Measurements from ENCODE around the gene AMZ2.

Gene AMZ2

DNA sequence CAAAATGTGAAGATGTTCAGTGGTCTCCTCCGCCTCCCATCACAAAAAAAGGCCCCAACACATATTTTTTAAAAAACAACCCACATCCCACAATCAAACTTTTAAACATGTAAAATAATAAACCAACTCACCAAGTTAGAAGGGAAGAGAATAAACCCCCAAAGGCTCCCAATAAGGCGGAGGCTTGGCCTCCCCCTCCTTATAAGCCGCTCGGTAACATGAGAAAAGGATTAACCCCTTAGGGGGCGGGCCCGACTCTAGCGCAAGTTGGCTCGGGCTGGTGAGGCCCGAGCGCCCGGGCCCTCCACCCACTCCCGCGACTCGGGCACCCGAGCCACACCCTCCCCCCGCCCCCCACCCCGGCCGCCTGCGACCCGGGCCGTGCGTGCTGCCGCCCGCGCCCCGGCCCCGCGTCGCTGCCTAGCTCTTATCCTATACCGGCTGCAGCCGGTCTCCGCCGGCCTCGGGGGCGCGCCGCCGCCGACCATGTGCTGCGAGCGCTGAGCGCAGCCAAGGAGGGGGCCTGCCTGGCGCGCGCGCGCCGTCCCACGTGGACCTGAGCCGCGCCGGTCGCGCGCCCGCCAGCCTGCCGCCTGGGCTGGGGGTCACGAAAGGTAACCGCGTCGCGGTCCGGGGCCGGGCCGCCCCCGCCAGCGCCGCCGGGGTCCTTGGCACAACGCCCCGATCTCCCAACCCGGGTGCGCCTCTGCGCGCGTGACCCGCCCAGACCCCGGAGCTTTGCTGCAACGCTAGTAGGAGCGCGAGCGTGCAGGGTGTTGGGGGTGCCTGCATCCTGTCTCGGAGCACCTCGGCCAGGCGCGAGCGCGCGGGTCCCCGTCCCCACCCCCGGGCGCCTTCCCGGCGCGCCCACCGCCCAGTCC is 43.4 kb downstream of the AMZ2 start, which contains the start of the genes ARSG and SLC16A6:
ARSG (plus strand) TSS at position 541 of the 881 bp plus-strand sequence. CDS start 15,999 bp downstream, outside the sequence.
SLC16A6 (minus strand) TSS at position 173 of the 881 bp plus-strand sequence. CDS start 12,807 bp downstream, outside the sequence.
- DNase-seq (ENCODE audit: low read depth), result no peak

- DNase-seq (ENCODE audit: low read depth), result peak; percentile 53
Measured at GRCh38 chr17:68291836-68292688, 44.2 kb downstream of the AMZ2 start.

- no peak for DNase-seq (ENCODE audit: low read depth)
Measured at GRCh38 chr17:68292689-68293040, 44.8 kb downstream of the AMZ2 start.

GRCh38 chr17:68293490-68294195 is 45.8 kb downstream of the AMZ2 start:
- DNase-seq (ENCODE audit: low read depth), result no peak

GRCh38 chr17:68294196-68294555 is 46.3 kb downstream of the AMZ2 start:
- DNase-seq (ENCODE audit: low read depth), result no peak

DNA sequence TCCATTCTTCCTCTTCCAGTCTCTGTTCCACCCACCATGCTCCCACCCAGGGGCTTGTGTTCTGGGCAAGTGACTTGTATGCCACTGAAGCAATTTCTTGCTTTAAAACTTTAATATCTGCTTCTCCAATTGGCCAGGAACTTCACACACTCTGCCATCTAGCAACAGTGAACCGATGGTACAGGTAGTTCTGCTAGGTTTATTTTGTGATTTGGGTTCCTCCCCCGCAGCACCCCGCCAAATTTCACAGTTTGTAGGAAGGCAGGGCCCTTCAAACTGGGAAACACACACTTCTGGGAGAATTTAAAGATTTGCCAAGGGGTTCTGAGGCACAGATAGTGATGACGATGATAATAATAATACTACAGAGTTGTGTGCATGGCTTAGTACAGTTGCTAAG is 46.8 kb downstream of the AMZ2 start:
- no peak for DNase-seq (ENCODE audit: low read depth)

GRCh38 chr17:68295086-68295485 is 47.2 kb downstream of the AMZ2 start:
- DNase-seq (ENCODE audit: low read depth), result no peak

- no peak for DNase-seq (ENCODE audit: low read depth)
Measured at GRCh38 chr17:68296217-68297191, 48.7 kb downstream of the AMZ2 start.

GRCh38 chr17:68297195-68297594 is 49.4 kb downstream of the AMZ2 start:
- no peak for DNase-seq (ENCODE audit: low read depth)

- no peak for DNase-seq (ENCODE audit: low read depth)
Measured at GRCh38 chr17:68298601-68299000, 50.8 kb downstream of the AMZ2 start.

- DNase-seq (ENCODE audit: low read depth), result no peak
Measured at GRCh38 chr17:68299817-68300216, 52.0 kb downstream of the AMZ2 start.

GRCh38 chr17:68301438-68301959 is 53.7 kb downstream of the AMZ2 start:
- DNase-seq (ENCODE audit: low read depth), result no peak

DNA sequence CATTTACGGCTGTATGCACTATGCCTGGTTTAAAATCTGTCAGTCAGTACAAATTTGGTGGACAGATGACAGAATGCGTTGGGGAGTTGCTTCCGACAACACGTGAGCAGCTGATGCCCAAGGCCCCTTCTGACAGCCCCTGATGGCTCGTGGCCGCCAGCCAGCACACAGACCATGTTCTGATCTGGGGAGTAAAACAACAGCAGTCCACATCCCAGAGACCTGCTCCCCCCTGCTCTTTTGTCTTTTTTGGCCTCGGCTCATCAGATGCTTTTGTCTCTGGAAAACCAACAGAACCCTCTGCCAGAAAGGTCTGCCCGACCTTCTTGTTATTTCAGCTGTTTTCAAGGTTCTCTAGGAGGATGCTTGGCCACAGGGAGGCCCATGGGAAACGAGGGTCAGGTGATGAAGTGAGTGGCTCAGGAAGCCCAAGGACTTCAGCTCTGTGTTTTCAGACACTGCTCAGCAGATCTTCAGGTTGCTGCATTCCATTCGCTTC is 54.3 kb downstream of the AMZ2 start:
- no peak for DNase-seq (ENCODE audit: low read depth)

GRCh38 chr17:68302666-68303065 is 54.8 kb downstream of the AMZ2 start:
- no peak for DNase-seq (ENCODE audit: low read depth)

GRCh38 chr17:68304706-68305105 is 56.9 kb downstream of the AMZ2 start:
- DNase-seq (ENCODE audit: low read depth), result no peak

GRCh38 chr17:68305142-68305541 is 57.3 kb downstream of the AMZ2 start:
- no peak for DNase-seq (ENCODE audit: low read depth)
